ENCODE data around the gene AS3MT. TPM values are rescaled to one million over a fixed set of nuclear protein-coding genes. Genes with fewer than 3 reads are reported as not detected.

AS3MT gene
- total RNA-seq, 2 donors from 2014 or later: 5.6 to 6.2 TPM

DNA sequence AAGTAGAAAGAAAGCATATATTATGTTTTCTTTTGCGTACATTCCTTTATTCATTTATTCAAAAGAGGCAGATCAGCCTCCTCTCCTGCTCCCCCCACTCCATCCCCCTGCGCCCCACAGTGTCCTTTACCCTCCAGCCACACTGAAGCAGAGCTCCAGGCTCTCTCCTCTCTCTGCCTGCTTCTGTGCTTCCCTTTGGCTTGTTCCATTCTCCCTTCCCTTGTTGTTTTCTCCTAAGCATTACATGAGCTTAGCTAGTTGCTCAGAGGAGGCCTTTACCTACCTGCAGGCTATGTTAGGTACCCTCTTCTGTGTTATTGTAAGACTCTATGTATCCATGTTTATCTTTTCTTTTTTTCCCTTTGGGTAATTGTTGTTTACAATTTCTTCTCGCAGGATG, 76.2 kb downstream of the AS3MT start:
- Histone ChIP-seq H3K9me3 (no peaks in the 10 kb centered on the region), H3K27ac (no peak overlapping the region), H3K4me3 (no peak overlapping the region), H3K36me3 (no peaks in the 10 kb centered on the region), H3K4me1 (ENCODE audit: control insufficient read depth in 1 of 2, low read depth in 2 of 2) (peaks cover 0 to 28% of the 10 kb centered on the region in 2 donors), H3K27me3 (replicated peaks; ENCODE audit: insufficient read depth) (no peaks in the 10 kb centered on the region)
- no peak for DNase-seq (ENCODE audit: low spot score)
- TF ChIP-seq CTCF (IDR thresholded peaks at IDR 0.05): no peak
- no peak for ATAC-seq (ENCODE audit: insufficient number of reproducible peaks, low FRiP score, low read depth)

GRCh38 chr10:102945962-102946361, 76.7 kb downstream of the AS3MT start:
- Histone ChIP-seq H3K4me1 (ENCODE audit: control insufficient read depth in 1 of 2, low read depth in 2 of 2) (peaks cover 0 to 28% of the 10 kb centered on the region in 2 donors), H3K27me3 (replicated peaks; ENCODE audit: insufficient read depth) (no peaks in the 10 kb centered on the region), H3K9me3 (no peaks in the 10 kb centered on the region), H3K27ac (no peak overlapping the region), H3K36me3 (no peaks in the 10 kb centered on the region), H3K4me3 (no peak overlapping the region)
- TF ChIP-seq CTCF (IDR thresholded peaks at IDR 0.05): no peak
- ATAC-seq (ENCODE audit: insufficient number of reproducible peaks, low FRiP score, low read depth): no peak
- DNase-seq (ENCODE audit: low spot score): no peak

GRCh38 chr10:102946992-102947391, 77.7 kb downstream of the AS3MT start:
- Histone ChIP-seq H3K36me3 (no peaks in the 10 kb centered on the region), H3K27ac (no peak overlapping the region), H3K27me3 (replicated peaks; ENCODE audit: insufficient read depth) (no peaks in the 10 kb centered on the region), H3K9me3 (no peaks in the 10 kb centered on the region), H3K4me3 (no peak overlapping the region), H3K4me1 (ENCODE audit: control insufficient read depth in 1 of 2, low read depth in 2 of 2) (peaks cover 0 to 28% of the 10 kb centered on the region in 2 donors)
- ATAC-seq (ENCODE audit: insufficient number of reproducible peaks, low FRiP score, low read depth) (no peak), DNase-seq (ENCODE audit: low spot score) (no peak)
- no peak for TF ChIP-seq CTCF (IDR thresholded peaks at IDR 0.05)

DNA sequence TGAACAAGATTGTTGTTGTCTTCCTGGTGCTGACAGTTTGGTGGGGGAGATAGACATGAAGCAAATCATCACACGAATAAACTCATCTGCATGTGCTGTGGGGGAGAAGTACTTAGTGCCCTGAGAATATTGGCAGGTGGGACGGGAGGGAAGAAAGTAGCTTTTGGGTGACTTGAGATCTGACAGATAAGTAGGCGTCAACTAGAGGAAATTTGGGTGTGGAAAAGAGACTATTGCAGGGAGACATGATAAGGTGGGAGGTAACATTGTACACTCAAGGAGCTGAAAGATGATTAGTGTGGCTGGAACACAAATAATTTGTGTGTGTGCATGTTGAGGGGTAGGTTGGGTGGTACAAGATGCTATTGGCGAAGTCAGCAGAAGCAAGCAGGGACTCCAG, 78.9 kb downstream of the AS3MT start:
- no peaks in the 10 kb centered on the region for H3K27me3 ChIP-seq (replicated peaks; ENCODE audit: insufficient read depth)
- DNase-seq (ENCODE audit: low spot score) (no peak), ATAC-seq (ENCODE audit: insufficient number of reproducible peaks, low FRiP score, low read depth) (no peak)
- H3K36me3 ChIP-seq: no peaks in the 10 kb centered on the region
- no peak for TF ChIP-seq CTCF (IDR thresholded peaks at IDR 0.05)
- no peak overlapping the region for H3K27ac ChIP-seq
- no peaks in the 10 kb centered on the region for H3K9me3 ChIP-seq
- H3K4me3 ChIP-seq: no peak overlapping the region
- H3K4me1 ChIP-seq (ENCODE audit: control insufficient read depth in 1 of 2, low read depth in 2 of 2): peaks cover 0 to 28% of the 10 kb centered on the region in 2 donors

DNA sequence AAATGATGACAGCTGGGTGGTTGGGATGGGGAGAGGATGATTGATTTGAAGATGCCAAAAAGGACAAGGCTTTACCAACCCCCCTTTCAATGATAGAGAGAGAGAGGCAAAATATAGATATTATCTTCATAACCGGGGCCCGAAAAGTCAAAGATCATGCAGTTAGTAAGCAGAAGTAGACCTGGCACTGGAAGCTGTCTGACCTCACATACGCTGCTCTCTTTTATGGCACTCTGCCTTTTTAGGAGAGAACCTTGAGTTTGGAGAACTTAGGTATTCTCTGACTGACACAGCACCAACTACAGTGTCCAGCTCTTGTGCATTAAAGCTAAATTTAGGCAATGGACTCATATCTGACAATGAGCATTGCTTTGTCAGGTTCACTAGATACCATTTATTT, 79.5 kb downstream of the AS3MT start:
- TF ChIP-seq CTCF (IDR thresholded peaks at IDR 0.05): no peak
- no peaks in the 10 kb centered on the region for H3K27me3 ChIP-seq (replicated peaks; ENCODE audit: insufficient read depth)

More for the DNA sequence above, 79.5 kb downstream of the AS3MT start:
- no peak overlapping the region for H3K27ac ChIP-seq
- H3K4me1 ChIP-seq (ENCODE audit: control insufficient read depth in 1 of 2, low read depth in 2 of 2): peaks cover 0 to 28% of the 10 kb centered on the region in 2 donors
- no peaks in the 10 kb centered on the region for H3K9me3 ChIP-seq
- DNase-seq (ENCODE audit: low spot score) (no peak), ATAC-seq (ENCODE audit: insufficient number of reproducible peaks, low FRiP score, low read depth) (no peak)
- H3K4me3 ChIP-seq: no peak overlapping the region
- no peaks in the 10 kb centered on the region for H3K36me3 ChIP-seq

Data from thoracic aorta (tissue), 2 donors.